HG03159 (cell line): Measurements from ENCODE around the gene NOXRED1.
A peak's percentile ranks its signal among the peaks of the same experiment; 100 is the strongest.
"Not testable (repeated sequence)": the region's sequence is repeated elsewhere in the genome, so short reads cannot be mapped to it uniquely, and the experiment has no call there.

Experiments used
- ATAC-seq: cut with Tn5 transposase; IDR thresholded peaks from one replicate; pipeline ENCODE4 v1.9.1; 2021; ENCODE audit warnings: mild to moderate bottlenecking, moderate library complexity; ENCODE audit not compliant: unreplicated experiment

The NOXRED1 gene

DNA sequence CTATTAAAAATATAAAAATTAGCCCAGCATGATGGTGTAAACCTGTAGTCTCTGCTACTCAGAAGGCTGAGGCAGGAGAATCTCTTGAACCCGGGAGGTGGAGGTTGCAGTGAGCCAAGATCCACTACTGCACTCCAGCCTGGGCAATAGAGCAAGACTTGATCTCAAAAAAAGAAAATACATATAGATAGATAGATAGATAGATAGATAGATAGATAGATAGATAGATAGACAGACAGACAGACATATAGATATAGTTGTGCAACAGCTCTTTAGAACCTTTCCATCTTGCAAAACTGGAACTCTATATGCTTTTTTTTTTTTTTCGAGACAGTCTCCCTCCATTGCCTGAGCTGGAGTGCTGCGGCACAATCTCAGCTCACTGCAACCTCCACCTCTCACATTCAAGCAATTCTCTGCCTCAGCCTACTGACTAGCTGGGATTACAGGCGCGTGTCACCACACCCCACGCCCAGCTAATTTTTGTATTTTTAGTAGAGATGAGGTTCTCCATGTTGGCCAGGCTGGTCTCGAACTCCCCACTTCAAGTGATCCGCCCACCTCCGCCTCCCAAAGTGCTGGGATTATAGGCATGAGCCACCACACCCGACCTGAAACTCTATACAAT lies 7.8 kb downstream of the NOXRED1 start:
- not testable (repeated sequence) for ATAC-seq

- no peak for ATAC-seq
Measured at GRCh38 chr14:77409131-77409533, 14.2 kb downstream of the NOXRED1 start.

GRCh38 chr14:77407158-77407557 lies 16.2 kb downstream of the NOXRED1 start:
- ATAC-seq: no peak

DNA sequence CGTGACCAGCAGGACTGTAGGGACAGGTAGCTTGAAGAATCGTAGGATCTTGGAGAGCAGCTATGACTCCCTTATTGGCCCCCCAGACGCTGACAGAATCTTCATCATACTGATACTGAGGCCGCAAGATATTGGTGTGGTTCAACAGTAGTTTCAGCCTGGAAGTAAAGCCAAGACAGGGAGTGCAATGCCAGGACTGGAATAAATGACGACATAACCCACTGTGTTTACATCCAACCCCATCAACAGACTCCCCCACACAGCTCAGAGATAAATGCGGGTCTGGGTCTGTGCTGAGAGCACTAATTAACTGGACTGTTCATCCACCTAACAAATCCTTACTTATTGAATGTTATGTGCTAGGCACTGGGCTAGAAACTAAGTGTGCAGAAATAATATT lies 16.6 kb downstream of the NOXRED1 start:
- no peak for ATAC-seq

DNA sequence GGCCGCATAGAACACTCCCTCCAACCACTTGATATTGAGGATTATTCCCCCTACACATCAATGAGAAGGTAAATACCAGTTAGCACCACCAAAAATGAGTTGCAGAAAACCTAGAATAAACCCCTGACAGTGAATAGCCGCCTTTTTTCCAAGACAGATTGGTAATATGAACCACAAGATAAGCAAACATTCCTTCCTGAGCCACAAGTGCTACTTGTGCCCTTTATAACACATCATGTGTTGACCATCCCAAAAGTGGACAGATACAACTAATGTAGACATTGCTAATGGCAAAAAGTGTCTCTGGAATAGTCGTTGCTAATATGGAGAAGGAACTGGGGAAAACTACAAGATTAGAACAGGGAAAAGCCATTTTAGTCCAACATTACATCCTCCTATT lies 17.2 kb downstream of the NOXRED1 start:
- ATAC-seq: no peak

DNA sequence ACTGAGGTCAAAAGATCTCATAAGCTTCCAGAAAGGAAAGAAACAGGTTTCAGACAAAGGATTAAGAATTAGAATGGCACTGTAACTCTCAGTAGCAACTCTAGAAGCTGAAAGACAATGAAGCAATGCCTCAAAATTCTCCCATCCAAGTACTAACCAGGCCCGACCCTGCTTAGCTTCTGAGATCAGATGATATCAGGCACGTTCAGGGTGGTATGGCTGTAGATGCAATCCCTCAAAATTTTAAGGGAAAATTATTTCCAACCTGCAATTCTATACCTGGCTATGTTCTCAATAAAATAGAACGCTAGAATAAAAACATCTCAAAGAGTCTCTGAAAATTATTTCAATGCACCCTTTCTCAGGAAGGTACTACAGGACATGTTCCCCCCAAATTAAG lies 19.6 kb downstream of the NOXRED1 start:
- ATAC-seq: no peak

DNA sequence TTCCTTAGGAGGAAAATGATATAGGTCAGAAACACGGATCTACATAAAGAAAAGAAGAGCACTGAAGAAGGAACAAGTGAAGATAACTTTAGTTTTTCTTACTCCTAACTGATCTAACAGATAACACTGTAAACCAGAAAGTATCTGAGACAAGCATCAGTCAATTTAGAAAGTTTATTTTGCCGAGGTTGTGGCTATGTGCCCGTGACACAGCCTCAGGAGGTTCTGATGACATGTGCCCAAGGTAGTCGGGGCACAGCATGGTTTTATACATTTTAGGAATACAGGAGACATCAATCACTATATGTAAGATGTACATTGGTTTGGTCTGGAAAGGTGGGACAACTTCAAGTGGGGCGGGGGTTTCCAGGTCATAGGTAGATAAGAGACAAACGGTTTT lies 23.1 kb downstream of the NOXRED1 start:
- ATAC-seq: no peak

DNA sequence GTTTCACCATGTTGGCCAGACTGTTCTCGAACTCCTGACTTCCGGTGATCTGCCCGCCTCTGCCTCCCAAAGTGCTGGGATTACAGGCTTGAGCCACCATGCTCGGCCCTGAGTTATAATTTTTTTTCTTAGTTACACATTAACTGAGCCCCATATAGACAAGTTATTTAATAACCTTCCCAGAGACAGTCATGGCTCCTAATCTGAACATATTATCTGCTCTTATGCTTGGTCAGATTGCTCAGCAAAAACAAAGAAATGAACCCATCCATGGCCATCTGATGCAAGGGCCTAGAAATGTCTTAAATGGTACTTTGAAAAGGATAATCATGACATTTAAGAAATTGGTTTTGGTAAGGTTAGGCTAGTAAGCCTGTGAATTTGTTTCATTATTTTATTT lies 33.1 kb downstream of the NOXRED1 start:
- no peak for ATAC-seq

DNA sequence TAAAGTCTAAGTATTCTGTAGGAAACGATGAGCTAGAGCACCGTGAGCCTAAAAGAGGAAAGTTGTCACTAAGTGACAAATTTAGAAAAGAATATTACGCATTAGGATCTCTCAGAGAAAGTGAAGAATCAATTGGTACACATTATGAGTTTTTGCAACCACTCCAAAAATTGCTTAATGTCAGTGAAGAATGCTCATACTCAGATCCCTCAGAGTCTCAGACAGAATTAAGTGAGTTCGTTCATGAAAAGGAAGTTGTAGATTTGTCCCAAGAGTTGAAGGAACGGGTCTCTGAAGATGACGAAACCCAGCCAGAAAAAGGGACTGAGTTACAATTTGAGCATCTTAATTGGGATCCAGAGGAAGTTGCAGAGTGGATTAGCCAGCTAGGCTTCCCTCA lies 44.6 kb downstream of the NOXRED1 start:
- no peak for ATAC-seq

- peak; percentile 13 for ATAC-seq
Measured at GRCh38 chr14:77377502-77377844, 45.9 kb downstream of the NOXRED1 start.

GRCh38 chr14:77376771-77377501 lies 46.4 kb downstream of the NOXRED1 start, which contains the start of the genes SAMD15 and TMED8:
Gene SAMD15, plus strand, starts transcription at chr14:77377379. Its CDS starts 40 bp downstream, at chr14:77377419.
Gene TMED8, minus strand, starts transcription at chr14:77377094. Its CDS starts 41 bp downstream, at chr14:77377053.
- ATAC-seq: peak; percentile 84

DNA sequence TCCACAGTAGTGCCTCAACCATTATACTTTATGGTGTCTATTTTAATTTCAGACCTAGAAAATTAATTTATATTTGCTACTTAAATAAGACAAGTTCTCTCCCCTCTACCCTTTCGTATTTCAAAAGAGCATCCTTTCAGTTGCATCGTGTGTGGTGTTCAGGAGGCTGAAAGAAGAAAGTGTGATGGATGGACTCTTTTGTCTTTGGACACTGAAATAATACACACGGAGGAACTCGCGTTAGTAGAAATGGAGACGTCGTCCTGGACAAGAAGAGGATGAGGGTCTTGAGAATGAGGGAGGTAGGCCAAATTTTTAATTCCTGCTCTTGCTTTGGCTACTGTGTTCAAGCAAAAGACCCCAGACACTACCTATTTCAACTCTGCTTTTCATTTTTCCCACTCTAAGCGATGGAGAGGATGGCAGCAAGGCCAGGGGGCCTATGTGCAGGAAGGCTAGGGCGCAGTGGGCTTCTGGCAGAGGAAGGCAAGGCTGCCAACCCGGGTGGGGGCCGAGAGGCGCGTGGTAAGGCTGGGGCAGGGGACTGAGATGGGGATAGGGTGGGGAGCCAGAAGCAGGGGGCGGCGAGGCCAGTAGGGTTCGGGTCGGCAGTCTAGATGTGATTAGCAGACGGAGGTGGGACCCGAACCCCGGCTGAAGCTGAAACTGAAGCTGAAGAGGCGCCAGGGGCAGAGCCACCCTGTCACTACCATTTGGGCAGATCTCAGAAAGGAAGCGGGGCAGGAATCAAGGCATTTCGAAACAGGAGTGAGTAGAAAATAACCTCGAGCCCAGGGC lies 47.2 kb downstream of the NOXRED1 start:
- ATAC-seq: peak; percentile 16

DNA sequence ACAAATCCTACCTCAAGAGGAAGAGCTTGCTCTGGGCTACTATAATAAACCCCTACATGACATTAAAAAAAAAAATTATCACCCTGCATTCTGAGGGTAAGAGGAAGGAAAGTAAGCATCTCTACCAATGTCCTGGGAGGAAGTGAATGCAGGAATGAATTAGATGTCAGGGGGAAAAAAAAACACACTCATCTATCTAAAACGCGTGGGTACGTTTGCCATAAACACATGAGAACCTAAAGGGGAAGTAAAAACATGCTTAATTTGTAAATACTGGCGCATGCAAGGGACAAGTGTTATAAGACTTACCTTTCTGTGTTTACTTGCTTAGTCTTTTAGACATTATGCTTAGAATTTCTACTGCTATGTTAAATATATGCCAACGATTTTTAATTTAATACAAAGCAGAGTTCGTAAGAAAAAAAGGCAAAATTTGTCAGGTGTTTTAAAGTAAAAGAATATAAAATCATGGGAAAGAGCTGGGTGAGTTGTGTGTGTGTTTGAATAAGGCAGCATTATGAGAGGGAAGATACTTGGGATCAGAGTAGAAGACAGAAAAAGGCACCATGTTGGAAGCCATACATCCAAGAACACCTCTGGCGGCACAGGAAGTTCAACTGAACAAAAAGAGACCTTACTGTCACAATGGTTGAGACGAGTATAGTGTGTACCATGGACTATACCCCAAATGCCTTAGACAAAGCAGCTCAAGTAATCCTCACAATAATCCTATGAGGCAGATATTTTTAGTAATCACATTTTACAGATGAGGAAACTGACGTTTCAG lies 48.0 kb downstream of the NOXRED1 start:
- ATAC-seq: no peak

GRCh38 chr14:77372304-77372841 lies 51.0 kb downstream of the NOXRED1 start:
- ATAC-seq: peak; percentile 33

DNA sequence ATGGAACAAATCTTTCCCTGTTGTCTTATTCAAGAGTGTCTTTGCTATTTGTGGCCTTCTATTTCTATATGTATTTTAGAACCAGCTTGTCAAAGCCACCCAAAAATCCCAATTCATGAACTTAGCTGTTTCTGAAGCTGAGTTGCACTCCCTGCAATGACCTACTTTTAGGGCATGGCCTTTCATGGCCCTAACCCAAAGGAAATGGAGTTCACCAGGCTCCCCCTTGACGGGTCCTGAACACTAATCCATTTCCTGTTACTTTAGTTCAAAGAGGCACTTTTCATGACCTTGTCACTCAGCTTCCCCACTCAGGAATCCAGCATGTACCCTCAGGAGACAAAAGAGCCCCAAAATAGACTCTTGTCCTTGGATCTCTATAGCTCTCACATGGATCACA lies 54.0 kb downstream of the NOXRED1 start:
- ATAC-seq: no peak

DNA sequence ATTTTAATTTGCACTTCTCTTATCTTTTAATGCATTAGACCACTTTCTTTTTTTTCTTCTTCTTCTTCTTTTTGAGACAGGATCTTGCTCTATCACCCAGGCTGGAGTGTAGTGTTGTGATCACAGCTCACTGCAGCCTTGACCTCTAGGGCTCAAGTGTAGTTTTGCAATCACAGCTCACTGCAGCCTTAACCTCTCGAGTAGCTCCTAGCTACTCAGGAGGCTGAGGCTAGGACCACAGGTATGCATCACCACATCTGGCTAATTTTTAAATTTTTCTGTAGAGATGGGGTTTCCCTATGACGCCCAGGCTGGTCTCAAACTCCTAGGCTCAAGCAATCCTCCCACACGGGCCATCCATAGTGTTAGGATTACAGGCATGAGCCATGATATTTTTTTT lies 59.2 kb downstream of the NOXRED1 start:
- no peak for ATAC-seq

GRCh38 chr14:77359626-77360025 lies 63.7 kb downstream of the NOXRED1 start:
- ATAC-seq: no peak

DNA sequence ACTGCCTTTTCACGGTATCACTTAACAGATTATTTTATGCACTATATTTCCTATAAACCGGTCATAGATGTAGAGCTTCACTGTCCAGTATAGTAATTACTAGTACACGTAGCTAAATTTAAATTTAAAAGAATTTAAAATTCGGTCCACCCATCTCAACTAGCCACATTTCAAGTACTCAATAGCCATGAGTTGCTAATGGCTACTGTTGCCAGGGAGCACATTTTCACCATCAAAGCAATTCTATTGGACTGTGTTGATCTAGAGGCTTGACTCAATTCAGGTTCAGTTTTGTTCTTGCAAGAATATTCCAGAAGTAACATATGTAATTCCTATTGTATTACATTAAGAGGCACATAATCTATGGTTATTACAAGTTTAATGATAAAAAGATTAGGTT lies 66.4 kb downstream of the NOXRED1 start:
- ATAC-seq: no peak

DNA sequence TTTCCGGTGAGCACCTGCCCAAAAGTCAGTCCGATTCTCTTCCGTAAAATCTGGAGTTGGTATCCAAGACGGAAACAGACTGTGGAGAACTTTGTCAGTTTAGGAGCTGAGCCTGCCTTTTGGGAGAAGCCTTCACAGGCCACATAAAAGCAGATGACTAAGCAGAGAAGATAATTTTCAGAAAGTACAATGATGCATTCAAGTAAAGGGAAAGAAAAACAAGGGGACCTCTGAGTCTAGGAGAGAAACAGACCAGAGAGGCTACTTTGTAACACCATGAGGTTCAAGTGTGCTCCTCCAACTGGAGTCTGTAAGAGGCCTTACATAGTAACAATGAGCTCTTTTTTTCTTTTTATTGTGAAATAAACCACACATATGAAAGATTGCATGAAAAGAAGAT lies 67.5 kb downstream of the NOXRED1 start:
- ATAC-seq: no peak

DNA sequence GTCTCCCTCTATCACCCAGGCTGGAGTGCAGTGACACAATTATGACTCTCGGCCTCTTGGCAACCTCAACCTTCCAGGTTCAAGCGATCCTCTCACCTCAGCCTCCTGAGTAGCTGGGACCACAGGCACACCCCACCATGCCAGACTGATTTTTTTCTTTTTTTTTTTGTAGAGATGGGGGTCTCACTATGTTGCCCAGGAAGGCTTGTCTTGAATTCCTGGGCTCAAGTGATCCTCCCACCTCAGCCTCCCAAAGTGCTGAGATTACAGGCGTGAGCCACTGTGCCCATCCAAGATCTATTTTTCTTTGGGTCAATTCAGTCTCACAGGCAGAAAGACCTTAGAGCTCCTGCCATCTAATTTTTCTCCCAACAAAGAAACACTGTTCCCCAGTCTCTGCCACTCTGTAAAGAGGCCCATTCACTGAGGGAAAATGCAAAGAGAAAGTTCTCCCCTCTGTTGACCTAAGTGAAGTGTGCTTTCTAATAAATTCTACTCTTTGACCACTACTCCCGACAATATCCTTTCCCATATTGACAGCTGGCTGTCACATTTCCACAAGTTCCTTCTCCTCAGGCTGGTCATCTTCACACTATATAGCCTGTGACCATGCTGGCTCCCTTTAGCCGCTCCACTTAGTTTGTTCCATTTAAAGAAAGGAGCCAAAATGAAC lies 69.7 kb downstream of the NOXRED1 start:
- ATAC-seq: no peak
